ENCODE results near the gene ENPP3. TPM values are rescaled to one million over a fixed set of nuclear protein-coding genes. Genes with fewer than 3 reads are reported as not detected.

The ENPP3 gene
- 0.48 and 1.9 TPM in 2 replicates for total RNA-seq (2014; rRNA removed; shearing (Covaris generic))

GRCh38 chr6:131636880-131637792, at the start of gene ENPP3:
Gene ENPP3, plus strand, starts transcription at chr6:131637302. Its CDS starts 83 bp downstream, at chr6:131637385.
- no peak for DNase-seq (ENCODE audit: low read depth)

DNA sequence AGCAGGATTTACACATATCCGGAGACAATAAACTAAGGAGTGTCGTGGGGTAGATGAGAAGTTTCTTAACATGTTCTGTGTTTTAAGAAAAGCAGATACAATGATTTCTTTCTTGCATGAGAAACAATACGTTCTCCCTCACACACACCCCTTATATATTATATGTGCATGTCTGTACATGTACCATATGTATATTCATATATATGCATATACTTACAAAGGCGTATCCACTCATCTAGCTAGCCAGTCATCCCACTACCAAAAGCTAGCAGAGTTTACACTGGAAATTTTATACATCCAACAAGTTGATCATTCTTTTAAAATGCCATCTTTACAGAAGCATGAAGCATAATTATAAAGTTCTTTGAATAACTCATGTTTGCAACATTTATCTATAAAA, 49.2 kb upstream of the ENPP3 start:
- DNase-seq (ENCODE audit: low read depth) = no peak

DNA sequence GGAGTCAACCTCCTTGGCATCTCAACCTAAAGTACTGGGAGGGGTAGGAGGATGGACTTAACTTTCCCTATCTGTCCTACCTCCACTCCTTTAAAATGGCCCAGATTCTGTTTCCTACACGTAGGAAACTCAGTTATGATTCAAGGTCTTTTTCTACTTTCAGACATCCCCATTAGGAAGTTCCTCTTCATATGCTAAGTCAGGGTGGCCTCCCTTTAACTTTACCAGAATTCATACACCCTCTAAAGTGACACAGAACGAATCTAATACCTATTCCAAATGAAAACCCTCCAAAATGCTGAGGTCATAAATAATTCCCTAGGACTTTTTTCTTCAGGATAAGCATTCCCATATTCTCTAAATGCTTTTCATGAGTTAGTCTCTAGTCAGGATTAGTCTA, 48.5 kb upstream of the ENPP3 start:
- DNase-seq (ENCODE audit: low read depth) = no peak

DNA sequence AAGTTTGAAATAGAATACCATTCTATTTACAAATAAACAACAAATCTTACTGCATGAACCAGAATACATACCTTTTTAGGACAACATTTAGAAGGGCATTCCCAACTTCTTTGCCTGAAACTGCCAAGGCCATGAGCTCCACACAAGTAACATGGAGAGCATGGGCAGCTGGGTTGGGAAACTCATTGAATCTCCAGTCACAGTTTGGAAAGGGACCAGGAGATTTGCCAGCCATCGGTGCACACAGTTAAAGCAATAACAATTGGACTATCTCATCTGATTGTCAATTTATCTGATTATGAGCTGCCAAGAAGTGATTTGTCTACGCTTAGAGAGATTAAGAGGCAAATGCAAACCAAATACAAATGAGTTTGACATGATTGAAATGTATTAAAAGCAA, 44.2 kb upstream of the ENPP3 start:
- DNase-seq (ENCODE audit: low read depth) = no peak

DNA sequence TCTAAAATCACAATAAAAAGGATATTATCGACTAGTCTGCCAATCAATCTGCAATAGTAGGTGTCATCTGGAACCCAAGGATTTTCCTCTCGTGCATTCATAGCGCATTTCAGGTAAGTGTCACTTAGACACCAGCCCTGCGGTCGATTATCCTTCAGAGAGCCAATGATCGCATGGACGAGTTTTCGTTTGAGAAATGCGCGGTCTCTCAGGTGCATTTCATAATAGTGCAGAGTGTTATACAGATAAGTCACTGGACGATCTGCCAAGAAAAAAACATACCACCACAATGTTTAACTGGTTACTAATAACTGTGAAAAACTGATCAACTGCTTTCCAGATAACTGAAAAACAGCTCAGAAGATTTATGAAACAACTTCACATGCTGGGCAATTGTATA, 43.0 kb upstream of the ENPP3 start:
- no peak for DNase-seq (ENCODE audit: low read depth)

GRCh38 chr6:131597446-131597845, 39.7 kb upstream of the ENPP3 start:
- no peak for DNase-seq (ENCODE audit: low read depth)

- DNase-seq (ENCODE audit: low read depth) = no peak
Observed at GRCh38 chr6:131600716-131601115, 36.4 kb upstream of the ENPP3 start.

DNA sequence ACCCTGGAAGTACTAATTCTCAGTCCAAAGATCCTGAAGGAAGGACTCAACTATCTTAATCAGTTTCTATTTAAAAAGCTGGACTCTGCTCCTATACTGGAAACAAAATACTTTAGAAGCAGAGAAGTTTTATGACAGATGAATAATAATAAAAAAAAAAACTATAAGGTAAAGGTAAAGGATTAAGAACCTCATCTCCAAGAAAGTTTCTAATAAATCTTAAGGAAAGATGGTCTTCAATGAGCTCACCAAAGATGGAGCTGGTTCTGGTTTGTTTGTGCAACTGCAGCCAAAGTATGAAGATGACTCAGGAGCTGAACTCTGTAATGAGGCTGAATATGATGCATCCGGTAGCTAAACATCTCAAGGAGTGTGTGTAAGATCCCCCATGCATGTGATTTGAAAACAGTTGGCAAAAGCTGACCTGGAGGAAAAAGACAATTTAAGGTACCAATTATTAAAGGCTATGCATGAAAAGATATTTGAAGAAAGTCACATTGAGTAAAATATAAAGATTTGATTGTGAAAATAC, 34.3 kb upstream of the ENPP3 start:
- peak; percentile 67 for DNase-seq (ENCODE audit: low read depth)

GRCh38 chr6:131613296-131613925, 23.7 kb upstream of the ENPP3 start:
- DNase-seq (ENCODE audit: low read depth) = no peak

DNA sequence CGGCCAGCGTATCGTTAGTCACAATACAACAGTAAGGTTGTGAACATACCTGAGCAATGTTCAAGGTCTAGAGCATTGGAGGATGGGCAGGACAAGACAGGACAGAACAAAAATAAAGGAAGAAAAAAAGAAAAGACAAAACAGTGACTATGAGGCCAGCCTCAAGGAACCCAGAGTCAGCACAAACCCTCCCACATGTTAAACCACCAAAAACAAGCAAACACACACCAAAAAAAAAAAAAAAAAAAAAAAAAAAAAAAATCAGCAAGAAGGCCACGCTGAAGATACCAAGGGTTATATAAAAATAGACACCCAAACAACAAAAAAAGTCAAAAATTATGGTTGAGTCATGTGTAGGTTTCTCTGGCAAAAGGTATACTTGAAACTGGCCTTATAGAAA, 21.8 kb upstream of the ENPP3 start:
- no peak for DNase-seq (ENCODE audit: low read depth)

GRCh38 chr6:131627724-131628682, 9.1 kb upstream of the ENPP3 start, which contains the start of gene MED23:
Gene MED23, minus strand, starts transcription at chr6:131628242. Its CDS starts 193 bp downstream, at chr6:131628049.
- peak; percentile 91 for DNase-seq (ENCODE audit: low read depth)

GRCh38 chr6:131628726-131629125, 8.4 kb upstream of the ENPP3 start:
- peak; percentile 31 for DNase-seq (ENCODE audit: low read depth)

- DNase-seq (ENCODE audit: low read depth) = peak; percentile 97
Observed at GRCh38 chr6:131629651-131630050, 7.5 kb upstream of the ENPP3 start.

DNA sequence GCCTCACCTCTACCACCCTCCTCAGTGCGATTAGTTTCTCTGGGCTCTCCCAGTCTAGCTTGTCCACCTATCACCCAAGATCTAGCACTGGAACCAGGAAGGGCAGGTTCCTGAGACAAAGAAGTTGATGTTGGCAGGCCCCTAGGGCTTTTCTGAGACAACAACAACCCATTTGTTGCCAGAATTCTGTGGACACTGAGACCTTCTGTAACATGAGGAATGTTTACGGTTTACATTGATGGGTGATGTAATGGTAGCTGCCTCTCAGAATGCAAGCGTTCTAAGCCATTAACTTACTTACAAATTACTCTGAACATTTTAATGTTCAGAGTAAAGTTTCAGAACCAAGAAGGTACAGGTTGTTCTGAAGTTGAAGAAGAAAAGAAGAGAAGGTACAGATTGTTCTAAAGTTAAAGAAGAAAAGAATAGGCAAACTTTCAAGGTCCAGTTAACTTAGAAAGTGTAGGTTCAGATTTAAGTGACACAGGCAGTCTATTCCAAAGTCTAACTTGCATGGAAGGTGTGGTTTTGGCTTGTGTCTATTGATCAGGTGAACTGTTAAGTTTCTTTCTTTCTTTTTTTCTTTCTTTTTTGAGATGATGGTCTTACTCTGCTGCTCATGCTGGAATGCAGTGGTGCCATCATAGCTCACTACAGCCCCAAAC, 5.3 kb upstream of the ENPP3 start:
- DNase-seq (ENCODE audit: low read depth) = no peak

- peak; percentile 6 for DNase-seq (ENCODE audit: low read depth)
Observed at GRCh38 chr6:131635384-131636340, 1.4 kb upstream of the ENPP3 start.

- DNase-seq (ENCODE audit: low read depth) = no peak
Observed at GRCh38 chr6:131638013-131638412, 911 bp downstream of the ENPP3 start.

- DNase-seq (ENCODE audit: low read depth) = no peak
Observed at GRCh38 chr6:131640100-131640499, 3.0 kb downstream of the ENPP3 start.

GRCh38 chr6:131640576-131640975, 3.5 kb downstream of the ENPP3 start:
- DNase-seq (ENCODE audit: low read depth) = no peak

DNA sequence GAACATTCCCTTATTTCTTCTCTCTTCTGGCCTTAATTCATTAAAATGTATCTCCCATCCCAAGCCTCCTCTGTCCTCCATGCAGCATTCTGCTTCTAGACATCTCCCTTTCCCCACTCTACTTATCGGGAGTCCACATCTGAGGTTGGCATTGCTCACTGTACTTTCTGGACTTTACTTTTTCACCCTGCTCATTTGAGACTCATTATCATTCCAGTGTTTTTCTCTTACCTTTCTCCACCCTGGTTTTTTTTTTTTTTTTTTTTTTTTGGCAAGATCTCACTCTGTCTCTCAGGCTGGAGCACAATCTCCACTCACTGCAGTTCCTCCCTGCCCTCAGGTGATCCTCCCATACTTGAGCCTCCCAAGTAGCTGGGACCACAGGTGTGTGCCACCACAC, 4.5 kb downstream of the ENPP3 start:
- DNase-seq (ENCODE audit: low read depth) = no peak

DNA sequence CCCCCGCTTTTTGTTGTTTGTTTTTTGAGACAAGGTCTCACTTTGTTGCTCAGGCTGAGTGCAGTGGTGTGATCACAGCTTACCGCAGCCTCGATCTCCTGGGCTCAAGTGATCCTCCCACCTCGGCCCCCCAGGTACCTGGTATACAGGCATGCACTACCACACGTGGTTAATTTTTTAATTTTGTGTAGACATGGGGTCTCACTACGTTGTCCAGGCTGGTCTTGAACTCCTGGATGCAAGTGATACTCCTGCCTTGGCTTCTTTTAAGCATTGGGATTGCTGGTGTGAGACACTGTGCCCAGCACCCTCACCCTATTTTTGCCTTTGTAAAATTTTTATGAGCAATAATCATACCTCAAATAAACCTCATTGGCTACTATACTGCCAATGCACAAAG, 5.5 kb downstream of the ENPP3 start:
- DNase-seq (ENCODE audit: low read depth) = no peak

All from RPMI7951 (cell line).